Stomach (tissue), 9 donors: Measurements from ENCODE around the gene SELENOM. TPM values are rescaled to one million over a fixed set of nuclear protein-coding genes. Genes with fewer than 3 reads are reported as not detected.

Experiments used
- DNase-seq, 2 donors: peaks; one replicate each; pipeline versions ENCODE4 v3.0.0 to v3.0.0-alpha.2; 2013 to 2019
- H3K27ac ChIP-seq, 5 donors: fragments of 200-600 bp in 4 of 5; sonication (generic) in 4 of 5; one replicate each; pipeline ENCODE4 v1.5.1; 2013 to 2019; ENCODE audit warnings: mild to moderate bottlenecking in 1 of 5, moderate library complexity in 1 of 5
- H3K27me3 ChIP-seq, 3 donors: fragments of 200-600 bp; sonication (generic); one replicate each; pipeline ENCODE4 v1.5.1; 2017 to 2019; ENCODE audit warnings: mixed run types in 1 of 3
- H3K36me3 ChIP-seq, 4 donors: fragments of 200-600 bp; sonication (generic); 1 replicate in 3 of 4; 2 replicates in 1 of 4; pipeline ENCODE4 v1.5.1; 2016 to 2019
- H3K4me1 ChIP-seq, 4 donors: fragments of 200-600 bp; sonication (generic); one replicate each; pipeline ENCODE4 v1.5.1; 2016 to 2019
- H3K4me3 ChIP-seq, 4 donors: fragments of 200-600 bp; sonication (generic) in 3 of 4; one replicate each; pipeline ENCODE4 v1.5.1; 2016 to 2019; ENCODE audit warnings: mild to moderate bottlenecking in 1 of 4
- H3K9me3 ChIP-seq, 4 donors: fragments of 200-600 bp; sonication (generic); one replicate each; pipeline ENCODE4 v1.5.1; 2016 to 2019
- EP300 ChIP-seq: sonication (generic); formaldehyde crosslinking; IDR thresholded peaks from one replicate; pipeline ENCODE4 v1.6.1; 2017; ENCODE audit warnings: antibody characterized with exemption
- POLR2A ChIP-seq, 4 donors: fragments of 450-650 bp; IDR thresholded peaks; one replicate each; pipeline ENCODE4 v1.6.1; 2016; ENCODE audit warnings: antibody characterized with exemption in 4 of 4, control low read depth in 2 of 4, mild to moderate bottlenecking in 1 of 4, moderate library complexity in 1 of 4
- POLR2AphosphoS5 ChIP-seq, 3 donors: sonication (generic); formaldehyde crosslinking; IDR thresholded peaks; one replicate each; pipeline ENCODE4 v1.6.1; 2016; ENCODE audit warnings: antibody characterized with exemption in 3 of 3
- WGBS, 5 donors: extraction: QIAGEN DNeasy Blood & Tissue Kit in 3 of 5; methylation state at CpG; one replicate each; pipeline versions ENCODE4 v1.1.5 to v1.1.7; 2013 to 2018; 5-methylcytosine and 5-hydroxymethylcytosine counted together
- intact Hi-C: fragments of 100-400 bp; cut with DNase I; formaldehyde crosslinking; loops from one replicate; pipeline ENCODE4 v1.15.1; 2023; ENCODE audit warnings: low total_unique reads
- polyA plus RNA-seq, 3 donors: library from polyadenylated mRNA; stranded (reverse); fragments of 200-250 nt; gene quantifications; one replicate each; pipeline ENCODE4 v1.2.3, GENCODE V29; 2013
- total RNA-seq, 5 donors: library from RNA; depleted of rRNA; stranded (reverse); fragments of >200 nt; gene quantifications; one replicate each; pipeline versions ENCODE4 v1.1.0 to v1.2.3, GENCODE V29; 2014 to 2016
- TF ChIP-seq, protein P1 (sequence below), 7 experiments: fragments of 450-650 bp in 4 of 7; fragments of 200-600 bp in 3 of 7; sonication (generic) in 3 of 7; IDR thresholded peaks; one replicate each; pipeline ENCODE4 v1.5.1; 2016 to 2019; ENCODE audit warnings: antibody characterized with exemption in 7 of 7, control low read depth in 2 of 7, mild to moderate bottlenecking in 1 of 7
- donor health status: healthy with polysubstance abuse.
- donor health status: Bipolar disorder and iron deficiency.
- donor health status: healthy.

SELENOM gene
- total and polyA plus RNA-seq, 8 donors, result 59.8 to 1,443 (median 377) TPM

GRCh38 chr22:31121403-31121802 lies 14.0 kb upstream of the SELENOM start:
- H3K4me1 ChIP-seq, result peaks cover 8 to 23% (median 19%) of the 10 kb centered on the region in 4 donors
- intact Hi-C loops, result no loop called here
- DNase-seq, result no peak
- H3K36me3 ChIP-seq, result no peaks in the 10 kb centered on the region
- H3K27me3 ChIP-seq, result no peaks in the 10 kb centered on the region
- 93 to 98% (median 94%) methylated on average over 4 of the region's 4 CpGs for WGBS, 5 donors
- no peaks in the 10 kb centered on the region for H3K9me3 ChIP-seq
- H3K4me3 ChIP-seq, result no peak overlapping the region
- no peak overlapping the region for H3K27ac ChIP-seq
- TF ChIP-seq POLR2A (IDR thresholded peaks at IDR 0.05) (no peak), POLR2AphosphoS5 (IDR thresholded peaks at IDR 0.05) (no peak), EP300 (no peak)
- TF ChIP-seq, protein P1, sequence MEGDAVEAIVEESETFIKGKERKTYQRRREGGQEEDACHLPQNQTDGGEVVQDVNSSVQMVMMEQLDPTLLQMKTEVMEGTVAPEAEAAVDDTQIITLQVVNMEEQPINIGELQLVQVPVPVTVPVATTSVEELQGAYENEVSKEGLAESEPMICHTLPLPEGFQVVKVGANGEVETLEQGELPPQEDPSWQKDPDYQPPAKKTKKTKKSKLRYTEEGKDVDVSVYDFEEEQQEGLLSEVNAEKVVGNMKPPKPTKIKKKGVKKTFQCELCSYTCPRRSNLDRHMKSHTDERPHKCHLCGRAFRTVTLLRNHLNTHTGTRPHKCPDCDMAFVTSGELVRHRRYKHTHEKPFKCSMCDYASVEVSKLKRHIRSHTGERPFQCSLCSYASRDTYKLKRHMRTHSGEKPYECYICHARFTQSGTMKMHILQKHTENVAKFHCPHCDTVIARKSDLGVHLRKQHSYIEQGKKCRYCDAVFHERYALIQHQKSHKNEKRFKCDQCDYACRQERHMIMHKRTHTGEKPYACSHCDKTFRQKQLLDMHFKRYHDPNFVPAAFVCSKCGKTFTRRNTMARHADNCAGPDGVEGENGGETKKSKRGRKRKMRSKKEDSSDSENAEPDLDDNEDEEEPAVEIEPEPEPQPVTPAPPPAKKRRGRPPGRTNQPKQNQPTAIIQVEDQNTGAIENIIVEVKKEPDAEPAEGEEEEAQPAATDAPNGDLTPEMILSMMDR (IDR thresholded peaks at IDR 0.05), result no peak

DNA sequence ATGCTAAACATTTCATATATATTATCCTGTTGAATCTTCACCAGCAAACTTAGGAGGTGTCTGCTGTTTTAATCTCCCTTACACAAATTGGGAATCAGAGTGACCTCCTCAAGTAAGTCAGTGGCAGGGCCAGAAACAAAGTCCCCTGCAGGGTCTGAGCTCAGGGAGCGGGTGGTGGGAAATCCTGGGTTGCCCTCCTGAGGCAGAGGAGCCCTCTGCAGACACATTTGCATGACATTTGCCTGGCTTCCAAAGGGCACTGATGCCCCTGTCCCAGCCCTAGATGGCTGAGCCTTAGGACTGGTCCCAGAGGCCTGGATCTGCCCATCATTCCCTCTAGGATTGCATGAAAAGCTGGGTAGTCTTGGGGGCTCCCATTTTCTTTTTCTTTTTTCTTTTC lies 13.3 kb upstream of the SELENOM start:
- 88 to 100% (median 100%) methylated on average over 1 of the region's 1 CpG for WGBS, 5 donors
- no peak for TF ChIP-seq POLR2A (IDR thresholded peaks at IDR 0.05)
- TF ChIP-seq EP300, result no peak
- TF ChIP-seq POLR2AphosphoS5 (IDR thresholded peaks at IDR 0.05), result no peak
- TF ChIP-seq, protein P1 (IDR thresholded peaks at IDR 0.05), result no peak
- Histone ChIP-seq H3K27ac (no peak overlapping the region), H3K9me3 (no peaks in the 10 kb centered on the region), H3K4me3 (no peak overlapping the region), H3K36me3 (no peaks in the 10 kb centered on the region), H3K4me1 (peaks cover 8 to 23% (median 19%) of the 10 kb centered on the region in 4 donors), H3K27me3 (no peaks in the 10 kb centered on the region)
- intact Hi-C loops, result no loop called here
- no peak for DNase-seq

DNA sequence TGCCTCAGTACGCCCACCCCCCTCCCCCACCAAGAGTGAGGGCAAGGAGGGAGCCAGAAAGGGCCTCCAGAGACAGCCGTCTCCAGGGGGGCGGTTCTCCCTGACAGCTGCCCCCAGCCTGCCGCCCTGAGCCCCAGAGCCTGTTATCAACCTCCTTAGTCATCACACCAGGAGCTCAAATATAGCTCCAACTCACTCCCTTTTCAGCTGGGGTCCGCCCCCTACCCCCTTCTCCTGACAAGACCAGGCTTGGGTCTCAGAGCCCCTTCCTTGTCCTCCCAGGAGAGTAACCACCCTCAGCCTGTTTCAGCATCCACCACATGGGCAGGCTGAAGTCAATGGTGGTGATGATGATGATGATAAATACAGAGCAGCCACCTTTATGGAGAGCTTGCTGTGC lies 12.9 kb upstream of the SELENOM start:
- intact Hi-C loops, result no loop called here
- no peak overlapping the region for H3K27ac ChIP-seq
- TF ChIP-seq, protein P1 (IDR thresholded peaks at IDR 0.05), result no peak
- TF ChIP-seq EP300 (no peak), POLR2AphosphoS5 (IDR thresholded peaks at IDR 0.05) (no peak)
- no peak for DNase-seq
- no peaks in the 10 kb centered on the region for H3K27me3 ChIP-seq
- no peaks in the 10 kb centered on the region for H3K36me3 ChIP-seq
- WGBS, 5 donors, result 70 to 75% (median 74%) methylated on average over 5 of the region's 5 CpGs
- no peak overlapping the region for H3K4me3 ChIP-seq
- H3K9me3 ChIP-seq, result no peaks in the 10 kb centered on the region
- peaks cover 8 to 23% (median 19%) of the 10 kb centered on the region in 4 donors for H3K4me1 ChIP-seq

GRCh38 chr22:31119026-31119717 lies 11.8 kb upstream of the SELENOM start:
- no peak overlapping the region for H3K4me3 ChIP-seq
- no peaks in the 10 kb centered on the region for H3K9me3 ChIP-seq
- H3K4me1 ChIP-seq, result peaks cover 8 to 23% (median 19%) of the 10 kb centered on the region in 4 donors
- no peak for TF ChIP-seq POLR2A (IDR thresholded peaks at IDR 0.05)
- no peak for TF ChIP-seq POLR2AphosphoS5 (IDR thresholded peaks at IDR 0.05)
- TF ChIP-seq, protein P1 (IDR thresholded peaks at IDR 0.05), result no peak
- TF ChIP-seq EP300, result no peak
- no peaks in the 10 kb centered on the region for H3K36me3 ChIP-seq
- WGBS, 5 donors, result 70 to 84% (median 76%) methylated on average over 6 to 7 of the region's 7 CpGs
- no peaks in the 10 kb centered on the region for H3K27me3 ChIP-seq
- DNase-seq, result no peak
- H3K27ac ChIP-seq, result no peak overlapping the region
- intact Hi-C loops, result no loop called here
